ENCODE data around the gene ANTXR1.
"Not testable (repeated sequence)": the region's sequence is repeated elsewhere in the genome, so short reads cannot be mapped to it uniquely, and the experiment has no call there.

ANTXR1 gene

DNA sequence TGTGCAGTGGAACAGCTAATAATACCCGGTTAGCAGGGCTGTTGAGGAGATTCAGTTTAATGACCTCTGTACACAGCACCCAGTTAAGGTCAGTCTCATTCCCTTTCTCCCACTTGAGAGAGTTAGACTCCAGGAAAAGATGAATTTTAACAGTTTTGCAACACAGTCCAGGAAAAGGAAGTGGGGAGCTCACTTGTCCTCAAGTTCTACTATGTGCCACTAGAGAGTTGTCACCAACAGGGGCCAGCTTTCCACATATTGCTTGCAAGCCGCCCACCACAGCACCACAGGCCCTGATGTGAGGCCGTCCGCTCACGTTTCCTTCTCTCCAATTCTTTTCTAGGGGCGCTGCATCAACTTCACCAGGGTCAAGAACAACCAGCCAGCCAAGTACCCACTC is 231.9 kb downstream of the ANTXR1 start:
- DNase-seq: no peak

DNA sequence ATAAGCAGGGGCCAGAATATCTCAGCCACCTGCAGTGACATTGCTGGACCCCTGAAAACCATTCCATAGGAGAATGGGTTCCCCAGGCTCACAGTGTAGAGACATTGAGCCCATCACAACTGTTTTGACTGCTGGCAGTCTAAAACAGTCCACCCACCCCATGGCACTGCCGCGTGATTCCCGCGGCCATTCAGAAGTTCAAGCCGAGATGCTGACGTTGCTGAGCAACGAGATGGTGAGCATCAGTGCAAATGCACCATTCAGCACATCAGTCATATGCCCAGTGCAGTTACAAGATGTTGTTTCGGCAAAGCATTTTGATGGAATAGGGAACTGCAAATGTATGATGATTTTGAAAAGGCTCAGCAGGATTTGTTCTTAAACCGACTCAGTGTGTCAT is 234.6 kb downstream of the ANTXR1 start:
- DNase-seq: no peak

DNA sequence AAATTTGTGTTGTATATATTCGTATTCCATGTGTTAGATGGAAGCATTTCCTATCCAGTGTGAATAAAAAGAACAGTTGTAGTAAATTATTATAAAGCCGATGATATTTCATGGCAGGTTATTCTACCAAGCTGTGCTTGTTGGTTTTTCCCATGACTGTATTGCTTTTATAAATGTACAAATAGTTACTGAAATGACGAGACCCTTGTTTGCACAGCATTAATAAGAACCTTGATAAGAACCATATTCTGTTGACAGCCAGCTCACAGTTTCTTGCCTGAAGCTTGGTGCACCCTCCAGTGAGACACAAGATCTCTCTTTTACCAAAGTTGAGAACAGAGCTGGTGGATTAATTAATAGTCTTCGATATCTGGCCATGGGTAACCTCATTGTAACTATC is 235.3 kb downstream of the ANTXR1 start:
- DNase-seq: no peak

DNA sequence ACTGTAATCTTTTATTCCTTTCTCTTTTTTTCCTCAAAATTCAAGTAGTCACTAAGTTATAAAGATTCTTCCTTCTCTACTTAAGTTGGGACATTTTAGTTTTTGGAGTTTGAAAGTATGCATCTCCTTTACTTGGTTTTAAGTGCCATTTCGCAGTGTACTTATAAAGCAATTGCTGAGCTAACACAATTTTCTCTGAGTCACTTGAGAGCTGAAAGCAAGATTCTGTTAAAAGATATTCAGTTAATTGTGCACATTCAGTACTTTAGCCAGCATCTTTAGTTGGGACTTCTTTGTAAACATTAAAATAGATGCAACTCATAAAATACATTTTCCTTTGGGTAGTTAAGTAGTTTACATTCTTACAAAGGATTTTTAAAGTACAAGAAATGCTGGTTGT is 238.0 kb downstream of the ANTXR1 start:
- DNase-seq: no peak

DNA sequence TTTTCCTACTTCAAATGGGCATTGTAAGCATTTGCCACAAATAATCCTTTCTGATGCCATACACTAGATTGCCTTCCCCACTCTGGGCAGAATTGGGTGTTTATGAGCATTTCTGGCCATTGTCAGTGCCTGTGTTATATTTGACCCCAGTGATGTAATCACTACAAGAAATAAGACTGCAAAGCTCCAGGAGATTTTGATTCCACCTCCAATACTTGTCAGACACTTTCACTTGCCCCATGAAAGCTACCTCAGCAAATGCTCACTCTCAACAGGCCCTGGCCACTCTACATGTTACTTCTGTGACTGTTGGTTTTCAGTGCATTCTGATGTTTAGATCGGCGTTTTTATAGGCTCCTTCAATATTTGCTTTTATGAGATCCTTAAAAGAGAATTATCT is 239.0 kb downstream of the ANTXR1 start:
- DNase-seq: no peak

DNA sequence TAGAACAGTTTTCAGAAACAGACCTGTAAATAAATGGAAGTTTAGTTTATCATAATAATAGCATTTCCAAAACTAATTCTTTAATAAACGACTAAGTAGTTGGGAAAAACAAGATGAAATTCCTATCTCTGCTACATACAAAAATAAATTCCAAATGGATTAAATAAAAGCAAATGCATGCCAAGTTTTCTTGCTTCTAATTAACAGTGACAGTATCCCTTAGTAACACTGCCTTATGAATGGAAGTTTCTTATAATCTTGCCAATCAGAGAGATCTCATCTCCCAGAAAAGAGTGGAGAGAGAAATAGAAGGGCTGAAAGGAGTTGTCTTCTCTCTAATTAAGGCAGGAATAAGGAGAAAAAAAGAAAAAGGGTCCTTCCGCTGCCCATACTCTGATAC is 240.1 kb downstream of the ANTXR1 start:
- no peak for DNase-seq

DNA sequence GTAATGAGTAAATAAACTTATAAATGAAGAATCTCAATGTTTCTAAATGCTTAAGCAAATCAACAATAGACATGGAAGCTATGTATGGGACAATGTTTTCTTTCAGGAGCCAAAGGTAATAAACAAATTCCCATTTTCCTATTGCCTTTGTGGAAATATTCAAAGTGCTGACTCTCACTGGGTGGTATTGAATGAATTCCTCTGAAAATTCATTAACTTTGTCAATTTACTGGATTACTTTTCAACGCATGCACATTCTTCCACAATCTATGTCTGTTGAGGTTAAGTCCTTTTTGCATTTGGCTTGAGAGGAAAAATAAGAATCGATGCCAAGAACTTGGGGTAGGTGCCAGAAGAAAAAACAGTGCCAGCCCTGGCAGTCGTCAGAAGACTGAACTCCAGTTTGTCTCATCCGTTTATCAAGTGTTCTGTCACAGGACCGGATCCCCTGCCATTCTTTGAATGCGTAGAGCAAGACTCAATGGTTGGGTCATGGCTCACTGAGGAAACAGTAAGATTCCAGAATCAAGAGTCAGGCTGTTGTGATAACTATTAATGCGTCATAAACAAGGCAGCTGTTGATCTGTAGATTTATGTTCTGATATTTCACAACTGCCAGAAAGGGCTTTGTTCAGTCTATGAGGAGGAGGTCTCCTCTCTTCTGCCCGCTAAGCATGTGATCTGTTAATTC is 240.8 kb downstream of the ANTXR1 start:
- no peak for DNase-seq

DNA sequence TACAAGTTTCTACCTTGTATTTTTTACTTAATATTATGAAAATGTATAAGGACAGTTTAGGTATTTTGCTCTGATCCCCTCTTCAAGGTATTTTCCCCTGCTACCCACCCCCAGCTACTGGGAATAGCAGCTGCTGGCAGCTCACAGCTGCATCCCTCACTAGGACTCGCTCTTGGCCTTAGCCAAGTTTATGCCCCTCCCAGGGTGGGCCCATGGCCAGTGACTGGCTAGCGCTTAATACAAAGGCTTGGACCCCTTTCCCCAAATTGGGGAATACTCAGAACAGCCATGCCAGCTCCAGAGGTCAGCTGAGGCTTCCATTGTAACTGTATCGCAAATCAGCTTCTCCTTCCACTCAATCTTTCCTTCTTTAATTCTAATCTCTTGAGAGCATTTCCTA is 242.8 kb downstream of the ANTXR1 start:
- DNase-seq: no peak

DNA sequence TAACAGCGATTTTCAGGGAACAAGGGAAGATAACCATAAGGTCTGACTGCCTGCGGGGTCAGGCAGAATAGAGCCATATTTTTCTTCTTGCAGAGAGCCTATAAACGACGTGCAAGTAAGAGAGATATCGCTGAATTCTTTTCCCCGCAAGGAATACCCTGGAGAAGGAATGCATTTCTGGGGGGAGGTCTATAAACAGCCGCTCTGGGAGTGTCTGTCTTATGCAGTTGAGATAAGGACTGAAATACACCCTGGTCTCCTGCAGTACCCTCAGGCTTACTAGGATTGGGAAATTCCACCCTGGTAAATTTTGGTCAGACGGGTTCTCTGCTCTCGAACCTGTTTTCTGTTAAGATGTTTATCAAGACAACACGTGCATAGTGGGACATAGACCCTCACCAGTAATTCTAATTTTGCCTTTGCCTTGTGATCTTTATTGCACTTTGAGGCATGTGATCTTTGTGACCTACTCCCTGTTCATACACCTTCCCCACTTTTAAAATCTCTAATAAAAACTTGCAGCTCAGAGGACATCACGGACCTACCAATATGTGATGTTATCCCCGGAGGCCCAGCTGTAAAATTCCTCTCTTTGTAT is 247.1 kb downstream of the ANTXR1 start:
- not testable (repeated sequence) for DNase-seq

DNA sequence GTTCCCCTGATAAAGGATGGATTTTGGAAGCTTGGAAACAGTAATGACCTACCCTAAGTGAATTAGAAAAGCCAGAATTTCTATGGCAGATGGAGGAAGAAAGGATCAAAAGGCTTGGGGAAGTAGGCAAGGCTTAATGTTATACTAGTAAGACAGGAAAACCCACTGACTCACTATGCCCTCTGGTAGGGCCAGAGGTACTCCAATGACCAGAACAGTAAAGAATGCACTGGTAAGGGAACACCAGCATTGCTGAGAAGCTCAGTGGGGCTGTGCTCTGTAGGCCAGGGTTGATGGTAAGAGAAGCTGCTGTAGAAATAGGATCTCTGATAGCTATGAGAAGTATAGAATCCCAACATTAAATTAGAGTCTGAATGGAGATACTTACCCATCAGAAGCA is 247.7 kb downstream of the ANTXR1 start:
- no peak for DNase-seq

DNA sequence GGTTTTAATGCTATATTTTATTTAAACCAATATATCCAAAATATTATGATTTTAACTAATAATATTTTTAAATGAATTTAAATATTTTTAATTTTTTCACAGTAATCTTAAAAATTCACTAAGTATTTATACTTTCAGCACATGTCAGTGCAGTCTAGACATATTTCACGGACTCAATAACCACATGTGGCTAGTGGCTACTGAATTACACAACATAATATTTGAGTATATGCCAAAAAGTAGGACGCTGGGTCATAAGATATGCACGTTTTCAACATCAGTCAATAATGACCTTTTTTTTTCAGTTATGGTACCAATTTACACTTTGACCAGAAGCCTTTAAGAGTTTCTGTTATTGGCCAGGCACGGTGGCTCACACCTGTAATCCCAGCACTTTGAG is 256.4 kb downstream of the ANTXR1 start:
- DNase-seq: no peak

DNA sequence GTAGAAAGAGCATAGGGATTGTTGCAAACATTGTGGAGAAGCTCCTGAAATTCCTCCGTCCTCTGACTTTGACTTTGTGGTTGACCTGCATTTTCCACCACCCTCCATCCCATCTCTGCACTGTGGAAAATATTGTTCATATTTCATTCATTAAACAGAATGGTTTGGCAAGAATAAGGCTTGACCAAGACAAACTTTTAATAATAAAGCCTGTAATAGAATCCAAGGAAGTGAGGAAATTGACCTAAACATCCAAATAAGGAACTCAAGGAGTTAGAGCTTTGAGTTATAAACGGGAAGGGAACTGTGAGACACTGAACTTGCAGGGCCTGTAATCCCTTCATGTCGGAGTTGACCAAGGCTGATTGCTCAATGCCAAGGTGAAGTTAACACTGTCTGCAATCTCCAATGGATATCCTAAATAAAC is 258.9 kb downstream of the ANTXR1 start:
- DNase-seq: no peak

DNA sequence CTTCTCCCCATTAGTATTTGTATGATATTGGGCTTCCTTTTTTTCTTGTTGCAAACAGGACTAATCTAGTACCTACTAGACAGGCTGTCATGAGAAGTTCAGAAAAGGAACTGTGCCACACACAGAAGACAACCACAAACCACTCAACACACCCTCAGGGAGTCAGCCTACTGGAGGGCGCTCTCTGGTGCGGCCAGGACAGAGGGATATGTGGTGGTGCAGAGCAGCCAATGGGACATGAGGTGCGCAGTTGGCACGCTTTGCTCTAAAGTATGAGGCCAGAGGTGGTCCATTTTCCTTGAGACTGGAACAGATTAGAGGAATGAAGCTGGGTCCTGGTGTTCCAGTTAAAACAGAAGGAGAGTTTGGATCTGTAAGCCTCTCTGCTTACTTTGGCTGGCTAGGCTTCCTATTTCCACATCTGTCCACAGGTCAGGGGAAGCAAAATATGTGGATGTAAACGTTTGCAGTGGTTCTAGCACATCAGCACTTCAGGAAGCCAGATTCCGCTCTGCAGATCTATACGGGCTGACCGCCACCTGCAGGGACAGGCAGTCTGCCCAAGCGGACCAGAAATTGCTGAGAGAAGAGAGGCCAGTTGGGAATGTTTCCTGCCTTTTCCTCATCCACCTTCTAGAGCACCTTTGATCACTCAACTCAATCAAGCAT is 260.0 kb downstream of the ANTXR1 start:
- no peak for DNase-seq

DNA sequence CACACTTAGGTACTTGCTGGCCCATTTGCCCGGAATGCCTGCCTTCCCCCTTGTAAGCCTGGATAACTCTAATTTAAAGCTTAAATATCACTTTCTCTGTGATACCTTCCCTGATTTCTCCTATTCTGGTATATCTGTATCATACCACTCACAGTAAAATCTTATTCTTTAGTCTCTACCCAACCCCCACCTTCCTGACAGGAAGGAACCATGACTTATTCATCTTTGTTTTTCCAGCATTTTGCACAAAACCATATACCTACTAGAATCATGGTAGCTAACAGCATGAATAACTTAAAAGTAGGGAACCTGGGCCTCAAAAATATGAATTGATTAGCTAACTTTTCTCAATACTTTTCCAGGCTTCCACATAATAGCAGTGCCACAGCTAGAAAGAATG is 262.5 kb downstream of the ANTXR1 start:
- DNase-seq: no peak

DNA sequence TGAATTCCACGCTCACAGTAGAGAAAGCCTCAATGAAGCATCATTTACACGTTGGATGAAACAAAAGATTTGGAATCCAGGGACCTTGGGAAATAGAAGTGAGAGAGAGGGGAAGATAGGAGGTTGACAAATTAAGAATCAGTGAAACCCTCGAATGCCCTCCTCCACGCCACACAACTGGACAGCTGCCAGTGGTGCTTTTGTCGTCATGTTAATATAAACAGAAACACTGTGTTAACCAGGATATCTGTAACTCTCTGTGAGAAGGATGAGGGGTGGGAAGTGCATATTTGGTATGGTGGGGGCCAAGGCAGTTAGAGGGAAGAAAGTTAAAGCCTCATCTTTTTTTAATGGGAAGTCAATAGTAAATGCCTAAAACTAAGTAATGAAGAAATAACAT is 265.4 kb downstream of the ANTXR1 start:
- no peak for DNase-seq

DNA sequence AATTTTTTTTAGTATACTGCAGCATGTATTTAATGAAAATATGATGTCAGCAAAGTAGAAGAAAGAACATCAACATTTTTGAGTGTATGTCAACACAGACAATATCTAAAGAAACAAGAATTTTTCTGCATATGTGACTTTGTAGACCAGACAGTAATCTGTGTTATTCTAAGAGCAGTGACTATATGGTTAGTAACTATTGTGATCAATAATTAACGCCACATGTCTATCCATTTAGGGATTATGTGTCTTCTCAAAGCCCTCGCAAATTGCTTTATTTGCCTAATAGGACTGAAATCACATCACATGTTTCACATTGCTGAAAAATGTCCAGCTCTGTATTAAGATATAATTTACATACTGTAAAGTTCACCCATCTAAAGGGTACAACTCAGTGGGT is 266.2 kb downstream of the ANTXR1 start:
- no peak for DNase-seq

DNA sequence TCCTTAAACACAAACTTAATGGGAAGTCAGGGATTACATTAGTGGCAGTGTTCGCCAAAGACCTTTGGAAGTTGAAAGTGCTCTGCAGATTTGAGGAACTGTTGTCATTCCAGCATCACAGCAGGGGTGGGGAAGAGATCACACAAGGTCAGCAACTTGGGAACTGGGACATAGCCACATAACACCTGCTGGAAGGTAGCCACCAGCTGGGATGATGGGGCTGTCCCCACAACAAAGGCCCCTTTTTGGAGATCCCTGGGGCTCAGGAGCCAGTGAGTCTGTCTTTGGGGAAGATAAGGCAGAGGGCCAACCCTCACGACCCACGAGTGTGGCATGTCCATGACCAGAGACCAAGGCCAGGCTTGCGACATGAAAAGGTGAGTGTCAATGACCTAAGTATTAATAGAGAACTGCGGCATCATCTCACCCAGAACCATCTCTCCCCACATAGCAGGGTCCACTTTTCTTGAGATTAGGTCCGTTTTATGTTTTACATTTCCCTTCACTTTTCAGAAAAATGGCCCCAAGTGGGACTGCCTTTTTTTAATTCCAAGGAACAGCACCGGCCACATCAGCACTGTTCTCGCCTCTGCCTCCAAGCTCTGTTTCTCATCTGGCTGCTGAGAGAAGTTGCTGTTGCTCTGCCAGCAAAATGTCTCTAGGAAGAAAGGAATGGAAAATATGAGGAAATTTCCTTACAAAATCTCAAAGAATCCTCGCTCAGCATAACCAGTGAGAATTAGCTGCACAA is 267.1 kb downstream of the ANTXR1 start:
- no peak for DNase-seq

DNA sequence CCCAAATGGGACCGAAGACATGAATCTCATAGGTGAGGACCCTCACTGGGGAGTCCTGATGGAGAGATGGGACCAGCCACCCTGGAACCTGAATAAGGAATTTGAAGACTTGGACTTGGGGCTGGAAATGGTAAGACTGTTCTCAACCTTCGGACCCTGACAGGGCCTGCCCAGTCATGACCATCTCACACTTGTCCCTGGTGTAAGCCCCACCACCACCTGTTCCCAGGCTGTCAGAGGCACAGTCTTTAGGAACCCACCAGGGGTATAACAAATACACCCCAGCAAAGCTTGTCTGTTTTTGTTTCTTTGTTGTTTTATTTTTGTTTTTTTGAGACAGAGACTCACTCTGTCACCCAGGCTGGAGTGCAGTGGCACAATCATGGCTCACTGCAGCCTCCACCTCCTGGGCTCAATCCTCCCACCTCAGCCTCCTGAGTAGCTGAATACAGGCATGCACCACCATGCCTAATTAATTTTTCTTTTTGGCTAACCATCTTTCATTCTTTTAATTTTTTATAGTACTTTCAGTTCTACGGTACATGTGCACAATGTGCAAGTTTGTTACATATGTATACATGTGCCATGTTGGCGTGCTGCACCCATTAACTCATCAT is 267.9 kb downstream of the ANTXR1 start:
- no peak for DNase-seq

DNA sequence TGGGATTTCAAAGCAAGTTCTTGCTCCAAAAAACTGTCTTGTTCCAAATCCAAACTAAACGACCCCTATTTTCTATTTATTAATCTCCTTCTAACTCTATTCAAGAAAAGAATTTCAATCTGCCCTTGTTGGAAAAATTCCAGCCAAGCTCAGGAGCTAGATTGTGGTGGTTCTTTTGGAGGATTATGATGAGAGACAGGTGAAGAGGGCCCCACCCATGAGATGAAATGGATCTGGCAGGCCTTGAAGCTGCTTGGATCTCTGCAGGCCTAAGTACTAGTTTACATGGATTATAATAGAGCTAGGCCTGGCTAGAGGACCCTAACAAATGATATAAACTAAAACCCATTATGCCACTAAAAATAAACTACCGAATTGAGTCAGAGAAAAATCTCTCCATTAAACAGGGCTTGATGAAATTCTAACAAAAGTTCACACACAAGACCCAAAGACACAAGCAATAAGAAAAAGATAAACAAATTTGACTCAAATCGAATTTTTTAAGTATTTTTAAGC is 272.5 kb downstream of the ANTXR1 start:
- no peak for DNase-seq

DNA sequence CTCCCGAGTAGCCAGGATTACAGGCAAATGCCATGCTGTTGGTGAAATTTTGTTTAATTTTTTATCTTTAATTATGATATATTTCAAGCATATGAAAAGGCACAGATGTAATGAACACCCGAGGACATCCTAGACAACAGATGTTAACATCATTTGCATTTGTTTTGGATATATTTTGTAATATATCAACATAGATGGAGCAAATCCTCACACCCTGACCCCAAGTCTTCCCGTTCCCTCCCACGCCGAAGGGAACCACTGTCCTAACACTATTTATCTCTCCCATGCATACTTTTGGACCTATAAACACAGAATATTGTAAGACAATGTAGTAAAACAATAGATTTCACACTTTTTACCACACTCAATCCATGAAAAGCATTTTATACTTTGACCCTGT is 274.6 kb downstream of the ANTXR1 start:
- no peak for DNase-seq

DNA sequence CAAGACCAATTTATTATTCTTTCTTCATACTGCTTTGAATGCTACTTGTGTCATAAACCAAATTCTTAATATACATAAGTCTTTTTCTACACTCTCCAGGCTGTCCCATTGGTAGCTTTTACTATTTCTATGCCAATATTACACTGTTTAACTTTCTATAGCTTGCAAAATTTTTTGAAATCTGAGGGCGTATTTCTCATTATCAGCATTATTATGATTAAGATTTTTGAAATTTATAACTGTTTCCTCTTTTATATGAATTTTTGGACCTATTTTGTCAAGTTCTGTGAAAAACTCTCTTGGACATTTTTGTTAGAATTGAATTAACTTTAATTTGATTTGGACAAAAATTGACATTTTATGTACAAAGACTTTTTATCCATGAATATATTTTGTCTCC is 275.4 kb downstream of the ANTXR1 start:
- no peak for DNase-seq

DNA sequence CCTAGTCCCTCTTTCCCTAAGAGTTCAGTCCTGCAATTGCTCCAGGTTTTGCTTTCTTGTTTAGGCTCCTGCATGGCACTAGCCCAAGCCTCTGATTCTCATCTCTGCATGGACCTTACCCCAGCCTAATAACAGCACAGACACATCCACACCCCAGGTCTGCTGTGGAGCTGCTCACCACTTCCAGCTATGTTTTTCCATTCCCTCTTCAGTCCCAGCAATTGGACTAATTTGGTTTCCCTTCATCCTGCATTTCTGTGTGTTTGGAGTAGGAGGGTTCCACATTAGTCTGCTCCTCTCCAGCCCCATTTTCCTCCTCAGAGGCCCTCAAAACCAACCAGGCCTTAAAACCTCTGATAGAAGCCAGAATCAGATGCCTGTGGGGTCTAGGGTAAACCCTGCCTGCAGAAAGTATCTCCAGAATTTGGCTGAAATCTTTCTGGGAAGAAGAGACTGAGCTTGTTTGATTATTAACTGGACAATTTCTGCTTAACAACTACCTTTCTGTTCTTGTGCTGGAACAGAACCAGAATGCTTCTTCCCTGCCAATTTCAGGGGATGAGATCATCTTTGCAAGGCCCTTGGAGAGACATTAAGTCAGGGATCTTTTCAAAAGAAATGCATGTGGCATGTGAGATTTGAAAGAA is 278.1 kb downstream of the ANTXR1 start:
- no peak for DNase-seq

DNA sequence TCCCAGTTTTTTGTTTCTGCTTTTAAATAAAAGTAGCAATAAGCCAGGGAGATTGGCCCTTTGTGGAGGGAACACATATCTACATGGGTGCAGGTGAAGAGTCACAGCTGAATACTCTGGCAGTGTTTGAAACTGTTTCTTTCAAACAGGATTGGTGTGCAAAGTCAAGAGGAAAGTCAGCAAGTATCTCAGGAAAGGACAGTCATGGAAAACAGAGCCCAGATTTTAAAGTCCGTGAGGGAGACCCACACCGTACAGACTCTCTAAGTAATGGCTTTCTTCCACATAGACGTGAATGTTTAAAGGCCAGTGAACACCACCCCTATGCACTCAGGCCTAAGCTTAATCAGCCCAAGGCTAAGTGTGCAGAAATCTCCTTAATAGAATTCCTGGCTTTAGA is 278.7 kb downstream of the ANTXR1 start:
- no peak for DNase-seq

All from NCI-H187 treated with DMSO at 0.1 percent for 48 hours (cell line).